Kidney epithelial cell (primary cell): ENCODE results near the gene TNNI3K. TPM values are rescaled to one million over a fixed set of nuclear protein-coding genes. Genes with fewer than 3 reads are reported as not detected.

Experiments used
- DNase-seq: peaks from one replicate; pipeline ENCODE4 v3.0.0-alpha.2; 2010; ENCODE audit warnings: low read depth
- H3K27me3 ChIP-seq: 2 replicates; pipeline ENCODE4 v1.6.0; 2011; ENCODE audit warnings: low read length; ENCODE audit not compliant: control insufficient read depth, insufficient read depth
- H3K36me3 ChIP-seq: 2 replicates; pipeline ENCODE4 v1.5.1; 2011; ENCODE audit warnings: low read length; ENCODE audit not compliant: control insufficient read depth, insufficient read depth
- H3K4me3 ChIP-seq: 2 replicates; pipeline ENCODE4 v1.5.1; 2011; ENCODE audit warnings: low read depth, mild to moderate bottlenecking, control low read depth, low read length
- CTCF ChIP-seq: IDR thresholded peaks from 2 replicates; pipeline ENCODE4 v1.5.1; 2011; ENCODE audit warnings: mild to moderate bottlenecking, moderate library complexity, low read length, control low read depth, inconsistent platforms; ENCODE audit not compliant: insufficient read depth, poor library complexity, severe bottlenecking
- total RNA-seq: library from RNA; depleted of rRNA; stranded (reverse); fragments of >200 nt; gene quantifications from 2 replicates; pipeline ENCODE4 v1.2.3, GENCODE V29; 2015

Gene TNNI3K
- total RNA-seq, 1 donor from 2014 or later: not detected

GRCh38 chr1:74340656-74341055 is 105.5 kb downstream of the TNNI3K start:
- DNase-seq: no peak
- Histone ChIP-seq H3K27me3 (no peaks in the 10 kb centered on the region), H3K4me3 (no peak overlapping the region), H3K36me3 (no peaks in the 10 kb centered on the region)
- TF ChIP-seq CTCF: no peak

DNA sequence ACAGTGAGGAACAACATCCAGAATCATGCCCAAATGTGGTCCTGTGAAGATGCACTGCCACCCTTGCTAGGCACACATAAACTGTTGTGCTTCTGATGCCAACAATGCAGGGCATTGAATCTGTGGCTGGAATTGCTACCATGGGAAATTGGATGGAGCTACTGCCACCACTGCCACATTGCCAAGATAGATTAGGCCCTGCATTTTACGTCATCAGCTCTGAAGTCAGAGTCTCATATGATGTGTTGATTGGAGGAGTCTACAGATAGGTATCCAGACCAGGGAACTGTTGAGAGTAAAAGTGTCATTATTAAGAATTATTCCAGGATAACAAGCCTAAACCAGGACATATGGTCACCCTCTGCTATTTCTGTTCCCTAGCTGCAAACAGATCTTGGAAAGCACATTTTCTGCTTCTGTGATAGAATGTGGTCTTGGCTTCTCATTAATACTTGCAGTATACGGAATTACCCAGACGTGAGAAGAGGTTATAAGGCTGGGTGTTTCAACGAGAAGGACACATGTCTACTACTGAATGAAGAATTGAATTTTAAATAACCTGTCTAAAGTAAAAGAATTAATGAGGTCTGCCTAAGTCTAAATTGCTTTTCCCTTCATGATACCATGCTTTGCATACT is 106.6 kb downstream of the TNNI3K start:
- Histone ChIP-seq H3K4me3 (no peak overlapping the region), H3K36me3 (no peaks in the 10 kb centered on the region), H3K27me3 (no peaks in the 10 kb centered on the region)
- no peak for TF ChIP-seq CTCF
- no peak for DNase-seq

DNA sequence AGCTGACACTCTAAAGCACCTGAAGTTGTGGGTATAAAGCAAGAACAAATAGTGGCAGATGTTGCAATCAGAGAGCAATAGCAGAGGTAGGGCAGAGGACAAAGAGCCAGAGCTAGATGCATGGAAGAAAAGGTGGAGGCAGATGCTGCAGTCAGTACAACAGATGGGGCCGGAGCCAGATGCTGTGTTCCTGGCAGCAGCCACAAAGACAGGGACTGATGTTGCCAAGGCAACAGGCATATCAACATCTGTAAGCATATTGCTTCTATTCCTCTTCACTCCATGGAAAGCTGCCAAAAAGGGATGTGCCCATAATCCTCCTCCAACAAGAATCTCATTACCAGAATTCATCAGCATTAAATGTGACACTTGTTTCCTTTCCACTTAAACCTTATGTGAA is 108.0 kb downstream of the TNNI3K start:
- DNase-seq: no peak
- H3K27me3 ChIP-seq: no peaks in the 10 kb centered on the region
- no peak for TF ChIP-seq CTCF
- no peak overlapping the region for H3K4me3 ChIP-seq
- no peaks in the 10 kb centered on the region for H3K36me3 ChIP-seq

GRCh38 chr1:74344387-74344786 is 109.2 kb downstream of the TNNI3K start:
- DNase-seq: no peak
- H3K27me3 ChIP-seq: no peaks in the 10 kb centered on the region
- no peaks in the 10 kb centered on the region for H3K36me3 ChIP-seq
- no peak overlapping the region for H3K4me3 ChIP-seq
- no peak for TF ChIP-seq CTCF

GRCh38 chr1:74356493-74356892 is 121.3 kb downstream of the TNNI3K start:
- Histone ChIP-seq H3K4me3 (no peak overlapping the region), H3K36me3 (no peaks in the 10 kb centered on the region), H3K27me3 (no peaks in the 10 kb centered on the region)
- no peak for TF ChIP-seq CTCF
- DNase-seq: no peak

DNA sequence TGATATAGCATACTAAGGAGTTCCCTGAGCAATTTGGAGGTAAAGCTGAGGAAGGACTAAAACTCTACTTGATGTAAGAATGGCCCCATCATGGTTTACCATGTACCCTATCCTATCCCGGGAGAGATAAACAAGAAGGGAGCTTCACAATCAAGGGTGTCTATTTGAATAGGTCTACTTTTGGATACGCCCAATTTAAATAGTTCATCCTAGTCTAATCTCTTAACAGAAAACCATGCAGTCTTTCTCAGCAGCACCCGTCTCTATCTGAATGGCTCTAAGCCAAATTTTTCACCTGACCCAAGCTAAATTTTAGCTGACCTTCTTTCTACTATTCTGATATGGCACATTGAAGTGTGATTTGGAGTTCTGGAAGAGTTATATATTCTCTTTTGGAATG is 122.0 kb downstream of the TNNI3K start:
- Histone ChIP-seq H3K36me3 (no peaks in the 10 kb centered on the region), H3K4me3 (no peak overlapping the region), H3K27me3 (no peaks in the 10 kb centered on the region)
- TF ChIP-seq CTCF: no peak
- no peak for DNase-seq
